H1 (cell line): Measurements from ENCODE around the gene ACSM2A. TPM values are rescaled to one million over a fixed set of nuclear protein-coding genes. Genes with fewer than 3 reads are reported as not detected.
"Not testable (repeated sequence)": the region's sequence is repeated elsewhere in the genome, so short reads cannot be mapped to it uniquely, and the experiment has no call there.

ENCODE experiments used
- CTCF ChIA-PET: fragments of 300-600 bp; sonication (Branson Sonifier 250); formaldehyde crosslinking; loops from one replicate; lab custom pipeline; 2021; ENCODE audit not compliant: partially characterized antibody; lab: Charles Lee
- POLR2A ChIA-PET: fragments of 300-600 bp; sonication (Branson Sonifier 250); formaldehyde crosslinking; loops from one replicate; lab custom pipeline; 2021; ENCODE audit warnings: inconsistent platforms; ENCODE audit not compliant: partially characterized antibody; lab: Charles Lee
- DNase-seq, 2 experiments: peaks; one replicate each; pipeline versions ENCODE4 v3.0.0 to v3.0.0-alpha.2; 2010 to 2022; ENCODE audit warnings: low spot score in 2 of 2, low read depth in 1 of 2, mixed read lengths in 1 of 2
- FAIRE-seq: peaks from 2 replicates; lab custom pipeline; 2011; peaks lifted over from hg19 to GRCh38; lab: Jason Lieb, UNC
- H2AFZ ChIP-seq: 2 replicates; pipeline ENCODE4 v1.8.1; 2012; ENCODE audit warnings: low read length, inconsistent platforms
- H2AK5ac ChIP-seq: 2 replicates; pipeline ENCODE4 v1.6.1; 2013; ENCODE audit warnings: low read depth, low read length
- H2BK120ac ChIP-seq: replicated peaks from 2 replicates; pipeline ENCODE3; 2013; ENCODE audit warnings: low read depth, low read length, inconsistent platforms
- H2BK12ac ChIP-seq: 2 replicates; pipeline ENCODE4 v1.6.1; 2013; ENCODE audit warnings: low read depth, low read length
- H2BK15ac ChIP-seq: 2 replicates; pipeline ENCODE4 v1.6.1; 2013; ENCODE audit warnings: low read length
- H2BK20ac ChIP-seq: 2 replicates; pipeline ENCODE4 v1.6.1; 2013; ENCODE audit warnings: low read length
- H2BK5ac ChIP-seq: 2 replicates; pipeline ENCODE4 v1.6.1; 2013; ENCODE audit warnings: low read depth, low read length
- H3K14ac ChIP-seq: 2 replicates; pipeline ENCODE4 v1.6.1; 2013; ENCODE audit warnings: inconsistent platforms; ENCODE audit not compliant: insufficient read length
- H3K18ac ChIP-seq: 2 replicates; pipeline ENCODE4 v1.6.1; 2013; ENCODE audit warnings: low read length; ENCODE audit errors: extremely low read depth
- H3K23ac ChIP-seq: 2 replicates; pipeline ENCODE4 v1.6.1; 2013; ENCODE audit warnings: inconsistent platforms; ENCODE audit not compliant: insufficient read length
- H3K23me2 ChIP-seq: 2 replicates; pipeline ENCODE4 v1.6.1; 2013; ENCODE audit warnings: low read depth, low read length
- H3K27ac ChIP-seq: 2 replicates; pipeline ENCODE4 v1.6.1; 2011; ENCODE audit warnings: low read depth, low read length, inconsistent platforms
- H3K27me3 ChIP-seq, 4 experiments: replicated peaks in 1 of 4; 1 replicate in 1 of 4; 2 replicates in 3 of 4; pipeline versions ENCODE4 v1.6.1 to v1.8.1; 2011 to 2013; ENCODE audit warnings: low read length in 3 of 4, mild to moderate bottlenecking in 3 of 4, inconsistent platforms in 2 of 4, mixed read lengths in 2 of 4, moderate library complexity in 1 of 4; ENCODE audit not compliant: control insufficient read depth in 3 of 4, insufficient read depth in 3 of 4; ENCODE audit errors: extremely low read depth in 1 of 4
- H3K36me3 ChIP-seq, 4 experiments: 2 replicates each; pipeline versions ENCODE4 v1.6.1 to v1.8.1; 2011 to 2013; ENCODE audit warnings: mild to moderate bottlenecking in 4 of 4, low read length in 3 of 4, moderate library complexity in 2 of 4, control low read depth in 1 of 4, inconsistent platforms in 1 of 4; ENCODE audit not compliant: insufficient read depth in 4 of 4, control insufficient read depth in 2 of 4
- H3K4ac ChIP-seq: replicated peaks from 2 replicates; pipeline ENCODE3; 2013; ENCODE audit warnings: low read length, low read depth, mixed read lengths, inconsistent platforms; ENCODE audit not compliant: insufficient read length
- H3K4me1 ChIP-seq, 4 experiments: replicated peaks in 1 of 4; 1 replicate in 1 of 4; 2 replicates in 3 of 4; pipeline versions ENCODE4 v1.6.1 to v1.8.1; 2011 to 2013; ENCODE audit warnings: low read length in 3 of 4, inconsistent platforms in 2 of 4, mixed read lengths in 1 of 4; ENCODE audit not compliant: insufficient read depth in 4 of 4, control insufficient read depth in 3 of 4
- H3K4me2 ChIP-seq, 2 experiments: 2 replicates each; pipeline versions ENCODE4 v1.6.1 to v1.8.1; 2011 to 2013; ENCODE audit warnings: low read depth in 2 of 2, low read length in 2 of 2, control low read depth in 1 of 2, inconsistent platforms in 1 of 2, mild to moderate bottlenecking in 1 of 2; ENCODE audit not compliant: insufficient read depth in 1 of 2
- H3K4me3 ChIP-seq, 4 experiments: fragments of 200-600, 300-600 bp in 1 of 4; sonication (generic), shearing (Covaris generic), sonication (Bioruptor Twin) in 1 of 4; 2 replicates each; pipeline versions ENCODE4 v1.5.1 to v1.8.1; 2011 to 2016; ENCODE audit warnings: low read length in 4 of 4, low read depth in 3 of 4, control low read depth in 2 of 4, inconsistent platforms in 2 of 4, mild to moderate bottlenecking in 2 of 4, mixed read lengths in 1 of 4, moderate library complexity in 1 of 4; ENCODE audit not compliant: insufficient read depth in 2 of 4; ENCODE audit errors: extremely low read depth in 1 of 4
- H3K56ac ChIP-seq: replicated peaks from 2 replicates; pipeline ENCODE3; 2013; ENCODE audit warnings: low read depth, mild to moderate bottlenecking, mixed read lengths, low read length, inconsistent platforms; ENCODE audit not compliant: insufficient read length
- H3K79me1 ChIP-seq: 2 replicates; pipeline ENCODE4 v1.6.1; 2013; ENCODE audit warnings: low read depth, low read length, control low read depth
- H3K79me2 ChIP-seq, 2 experiments: 2 replicates each; pipeline versions ENCODE4 v1.6.1 to v1.8.1; 2012 to 2013; ENCODE audit warnings: low read length in 2 of 2, mild to moderate bottlenecking in 2 of 2, inconsistent platforms in 1 of 2; ENCODE audit not compliant: insufficient read depth in 2 of 2, control insufficient read depth in 1 of 2
- H3K9ac ChIP-seq, 4 experiments: replicated peaks in 1 of 4; 1 replicate in 1 of 4; 2 replicates in 3 of 4; pipeline versions ENCODE4 v1.6.1 to v1.8.1; 2011 to 2013; ENCODE audit warnings: low read depth in 3 of 4, low read length in 3 of 4, control low read depth in 2 of 4, mild to moderate bottlenecking in 2 of 4, moderate library complexity in 2 of 4, inconsistent platforms in 1 of 4; ENCODE audit errors: extremely low read depth in 1 of 4
- H3K9me3 ChIP-seq, 2 experiments: 2 replicates each; pipeline versions ENCODE4 v1.6.1 to v1.8.1; 2012 to 2013; ENCODE audit warnings: mild to moderate bottlenecking in 2 of 2, moderate library complexity in 2 of 2, control low read depth in 1 of 2, inconsistent platforms in 1 of 2, low read depth in 1 of 2, low read length in 1 of 2, mixed read lengths in 1 of 2; ENCODE audit not compliant: insufficient read depth in 2 of 2
- H4K20me1 ChIP-seq, 2 experiments: replicated peaks in 1 of 2; 2 replicates each; pipeline versions ENCODE3 to v1.8.1; 2011 to 2013; ENCODE audit warnings: inconsistent platforms in 2 of 2, low read length in 2 of 2, mild to moderate bottlenecking in 1 of 2; ENCODE audit not compliant: insufficient read depth in 2 of 2, control insufficient read depth in 1 of 2
- H4K5ac ChIP-seq: 2 replicates; pipeline ENCODE4 v1.6.1; 2013; ENCODE audit warnings: low read length, low read depth, mixed read lengths, inconsistent platforms; ENCODE audit not compliant: insufficient read length
- H4K8ac ChIP-seq: 2 replicates; pipeline ENCODE4 v1.8.0; 2013; ENCODE audit warnings: mild to moderate bottlenecking, moderate library complexity, low read length, inconsistent platforms; ENCODE audit not compliant: insufficient read depth; ENCODE audit errors: extremely low read depth
- H4K91ac ChIP-seq: replicated peaks from 2 replicates; pipeline ENCODE3; 2013; ENCODE audit warnings: low read length, mixed read lengths, inconsistent platforms; ENCODE audit not compliant: insufficient read length
- WGBS, 2 experiments: shearing (Covaris generic) in 1 of 2; methylation state at CpG; one replicate each; pipeline versions ENCODE4 v1.1.6 to v1.1.7; 2013 to 2015; ENCODE audit warnings: low lambda C conversion rate in 2 of 2, mixed read lengths in 2 of 2, inconsistent platforms in 1 of 2, low coverage in 1 of 2, missing lambda C conversion rate in 1 of 2; ENCODE audit not compliant: insufficient replicate concordance in 2 of 2, insufficient coverage in 1 of 2, insufficient read length in 1 of 2; ENCODE audit errors: extremely low coverage in 1 of 2, missing lambda C conversion rate in 1 of 2; 5-methylcytosine and 5-hydroxymethylcytosine counted together
- long read RNA-seq, 2 experiments: library from RNA in 1 of 2; library from capped mRNA in 1 of 2; stranded (forward); transcript quantifications; one replicate each; pipeline ENCODE4 v2.0.0, GENCODE V29; 2021; ENCODE audit warnings: inconsistent platforms in 1 of 2
- polyA minus RNA-seq, 3 experiments: library from RNA; depleted of rRNA, polyadenylated mRNA; stranded (reverse); fragments of >200 nt; gene quantifications; 1 replicate in 2 of 3; 2 replicates in 1 of 3; pipeline ENCODE4 v1.2.3, GENCODE V29; 2011
- polyA plus RNA-seq, 7 experiments: library from polyadenylated mRNA; depleted of rRNA in 3 of 7; stranded (reverse) in 5 of 7; unstranded in 2 of 7; fragments of >200 nt in 5 of 7; fragments of 200-250 nt in 2 of 7; gene quantifications; 1 replicate in 5 of 7; 2 replicates in 1 of 7; 4 replicates in 1 of 7; pipeline versions ENCODE4 v1.2.1 to v1.2.3, GENCODE V29; 2011 to 2013; ENCODE audit warnings: missing spikeins in 2 of 7, mixed read lengths in 2 of 7
- total RNA-seq: library from RNA; stranded (reverse); fragmentation: NEBNext Ultra II Directional; extraction: Animal tissue kit (Norgen Biotek cat#: 25700); gene quantifications from 2 replicates; pipeline ENCODE4 v1.2.1, GENCODE V29; 2021

The ACSM2A gene
- total RNA-seq (not detected in 2 replicates), polyA plus RNA-seq (2011; rRNA removed) (not detected in 2 replicates), polyA minus RNA-seq (2011; rRNA and poly(A)+ RNA removed) (not detected in 2 replicates)
- polyA plus RNA-seq (2011; cell fraction: cytosol; rRNA removed): not detected
- not detected for polyA plus RNA-seq (2011; cell fraction: nucleus; rRNA removed)
- not detected in 4 replicates for polyA plus RNA-seq (2012, experiment 1 of 2)
- polyA plus RNA-seq (2012, experiment 2 of 2): not detected
- not detected for polyA plus RNA-seq (2013, experiment 1 of 2)
- polyA plus RNA-seq (2013, experiment 2 of 2): not detected
- polyA minus RNA-seq (2011; cell fraction: cytosol; rRNA and poly(A)+ RNA removed): not detected
- polyA minus RNA-seq (2011; cell fraction: nucleus; rRNA and poly(A)+ RNA removed): not detected
- long read RNA-seq, experiment 1: 0 reads
- long read RNA-seq, experiment 2: 0 reads

- H3K79me1 ChIP-seq, H3K4me2 ChIP-seq, H3K23ac ChIP-seq, H4K20me1 ChIP-seq, H3K14ac ChIP-seq, H2BK12ac ChIP-seq, H2BK20ac ChIP-seq, FAIRE-seq, H2BK120ac ChIP-seq, H4K91ac ChIP-seq, DNase-seq, H3K36me3 ChIP-seq, H3K27me3 ChIP-seq, H2AK5ac ChIP-seq, H3K27ac ChIP-seq, H3K4me1 ChIP-seq, H2BK5ac ChIP-seq, H3K79me2 ChIP-seq, H3K9ac ChIP-seq, H4K8ac ChIP-seq, POLR2A ChIA-PET, H3K18ac ChIP-seq, H4K5ac ChIP-seq, CTCF ChIA-PET, H3K56ac ChIP-seq, H3K23me2 ChIP-seq, H3K4ac ChIP-seq, H2BK15ac ChIP-seq, H2AFZ ChIP-seq, H3K4me3 ChIP-seq, H3K9me3 ChIP-seq: not testable (repeated sequence)
- WGBS, 2 experiments: no CpG with 5 or more reads among the region's 1 CpG
Measured at GRCh38 chr16:20451364-20451763, at the start of gene ACSM2A. TSS of gene ACSM2A (plus strand) at chr16:20451521. CDS start at chr16:20460115, 8,594 bp downstream.
